Mesothelial cell of epicardium (in vitro differentiated cells): ENCODE data around the gene GMDS. TPM values are rescaled to one million over a fixed set of nuclear protein-coding genes. Genes with fewer than 3 reads are reported as not detected.

Experiments used
- DNase-seq, 2 experiments: peaks; one replicate each; pipeline ENCODE4 v3.0.0; 2021; ENCODE audit warnings: low spot score in 2 of 2; ENCODE audit not compliant: unreplicated experiment in 2 of 2
- H3K27ac Mint-ChIP-seq: 2 replicates; pipeline ENCODE4 v1.8.0; 2021; ENCODE audit warnings: mixed read lengths
- H3K27me3 Mint-ChIP-seq: 2 replicates; pipeline ENCODE4 v1.8.0; 2021; ENCODE audit warnings: low read depth, mixed read lengths
- H3K36me3 Mint-ChIP-seq: 2 replicates; pipeline ENCODE4 v1.8.0; 2021; ENCODE audit warnings: mixed read lengths
- H3K4me1 Mint-ChIP-seq: 2 replicates; pipeline ENCODE4 v1.8.0; 2021; ENCODE audit warnings: mixed read lengths
- H3K4me3 Mint-ChIP-seq: 2 replicates; pipeline ENCODE4 v1.8.0; 2021; ENCODE audit warnings: mild to moderate bottlenecking, moderate library complexity, mixed read lengths
- H3K9me3 Mint-ChIP-seq: 2 replicates; pipeline ENCODE4 v1.8.0; 2021; ENCODE audit warnings: mixed read lengths
- total RNA-seq: library from RNA; stranded (reverse); gene quantifications from 3 replicates; pipeline ENCODE4 v1.2.1, GENCODE V29; 2021
- TF ChIP-seq, protein P1 (sequence below): fragments of 200-600 bp; sonication (generic); IDR thresholded peaks from one replicate; pipeline ENCODE4 v1.5.0; 2021; ENCODE audit warnings: antibody characterized with exemption; ENCODE audit not compliant: unreplicated experiment

GMDS gene
- total RNA-seq, 1 donor from 2014 or later, result 39.9 TPM

DNA sequence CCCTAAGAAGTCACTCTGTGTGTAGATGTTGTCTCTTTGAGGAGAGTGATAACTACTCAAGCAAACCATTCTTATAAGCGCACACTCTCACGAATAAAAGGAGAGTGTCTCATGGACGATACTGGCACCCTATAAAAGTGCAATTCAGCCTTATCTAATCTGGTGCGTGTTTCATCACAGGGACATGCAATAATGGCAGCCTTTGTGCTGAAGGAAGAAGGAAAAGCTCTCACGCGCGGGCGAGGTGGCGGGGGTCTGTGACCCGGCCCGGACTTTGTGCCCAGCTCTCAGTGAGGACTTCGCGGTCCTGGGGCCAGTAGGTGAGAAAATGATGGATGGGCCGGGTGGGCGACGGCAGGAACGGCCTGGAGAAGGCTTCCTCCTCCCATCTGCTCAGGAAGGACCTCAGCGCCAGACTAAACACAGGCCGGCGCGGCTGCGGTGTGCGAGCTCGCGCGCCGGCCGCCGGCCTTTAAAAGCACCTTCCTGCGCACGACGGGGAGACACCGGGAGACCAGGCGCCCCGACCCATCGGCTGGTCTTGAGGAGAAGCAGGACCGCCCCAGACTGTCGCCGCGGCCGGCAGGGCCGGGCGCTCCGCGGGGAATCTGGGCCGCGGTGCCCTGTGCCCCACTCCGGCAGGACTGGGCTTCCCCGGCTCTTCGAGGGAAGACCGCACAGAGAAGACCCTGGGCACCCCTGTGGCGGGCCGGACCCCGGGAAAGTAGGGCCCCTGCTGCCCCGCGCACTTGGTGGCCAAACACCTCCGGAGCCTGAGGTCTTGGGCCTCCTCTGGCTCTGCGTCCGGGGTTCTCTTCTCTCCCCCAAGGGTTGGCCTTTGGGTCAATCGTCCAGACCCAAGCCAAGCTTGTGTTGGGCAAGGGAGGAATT is 644.0 kb downstream of the GMDS start:
- H3K27ac Mint-ChIP-seq, result no peak overlapping the region
- peaks cover 58% of the 10 kb centered on the region for H3K27me3 Mint-ChIP-seq
- TF ChIP-seq, protein P1, sequence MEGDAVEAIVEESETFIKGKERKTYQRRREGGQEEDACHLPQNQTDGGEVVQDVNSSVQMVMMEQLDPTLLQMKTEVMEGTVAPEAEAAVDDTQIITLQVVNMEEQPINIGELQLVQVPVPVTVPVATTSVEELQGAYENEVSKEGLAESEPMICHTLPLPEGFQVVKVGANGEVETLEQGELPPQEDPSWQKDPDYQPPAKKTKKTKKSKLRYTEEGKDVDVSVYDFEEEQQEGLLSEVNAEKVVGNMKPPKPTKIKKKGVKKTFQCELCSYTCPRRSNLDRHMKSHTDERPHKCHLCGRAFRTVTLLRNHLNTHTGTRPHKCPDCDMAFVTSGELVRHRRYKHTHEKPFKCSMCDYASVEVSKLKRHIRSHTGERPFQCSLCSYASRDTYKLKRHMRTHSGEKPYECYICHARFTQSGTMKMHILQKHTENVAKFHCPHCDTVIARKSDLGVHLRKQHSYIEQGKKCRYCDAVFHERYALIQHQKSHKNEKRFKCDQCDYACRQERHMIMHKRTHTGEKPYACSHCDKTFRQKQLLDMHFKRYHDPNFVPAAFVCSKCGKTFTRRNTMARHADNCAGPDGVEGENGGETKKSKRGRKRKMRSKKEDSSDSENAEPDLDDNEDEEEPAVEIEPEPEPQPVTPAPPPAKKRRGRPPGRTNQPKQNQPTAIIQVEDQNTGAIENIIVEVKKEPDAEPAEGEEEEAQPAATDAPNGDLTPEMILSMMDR, result no peak
- no peak overlapping the region for H3K4me3 Mint-ChIP-seq
- DNase-seq, result no peak
- no peaks in the 10 kb centered on the region for H3K36me3 Mint-ChIP-seq
- H3K4me1 Mint-ChIP-seq, result peaks cover 30% of the 10 kb centered on the region
- H3K9me3 Mint-ChIP-seq, result no peaks in the 10 kb centered on the region

DNA sequence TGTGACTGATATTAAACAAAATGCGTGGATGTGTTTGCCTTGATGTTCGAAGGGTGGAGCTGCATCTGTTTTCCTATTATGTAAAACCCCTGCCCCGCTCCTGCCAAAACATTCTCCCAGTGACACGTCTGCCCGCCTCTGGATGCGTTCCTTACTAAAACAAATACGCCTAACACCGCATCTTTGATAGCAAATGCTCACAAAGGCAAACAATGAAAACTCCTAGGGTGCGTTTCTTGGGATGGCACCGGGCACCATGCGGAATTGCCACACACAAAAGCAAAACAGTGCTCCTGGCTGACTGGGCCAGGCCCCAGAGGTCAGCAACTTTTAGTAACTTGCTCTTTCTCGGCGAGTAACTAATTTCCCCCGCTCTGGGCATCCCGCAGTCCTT is 644.6 kb downstream of the GMDS start:
- H3K27me3 Mint-ChIP-seq, result peaks cover 57% of the 10 kb centered on the region
- no peaks in the 10 kb centered on the region for H3K9me3 Mint-ChIP-seq
- no peaks in the 10 kb centered on the region for H3K36me3 Mint-ChIP-seq
- H3K4me3 Mint-ChIP-seq, result no peak overlapping the region
- TF ChIP-seq, protein P1, result no peak
- peaks cover 29% of the 10 kb centered on the region for H3K4me1 Mint-ChIP-seq
- H3K27ac Mint-ChIP-seq, result no peak overlapping the region
- DNase-seq, result no peak

DNA sequence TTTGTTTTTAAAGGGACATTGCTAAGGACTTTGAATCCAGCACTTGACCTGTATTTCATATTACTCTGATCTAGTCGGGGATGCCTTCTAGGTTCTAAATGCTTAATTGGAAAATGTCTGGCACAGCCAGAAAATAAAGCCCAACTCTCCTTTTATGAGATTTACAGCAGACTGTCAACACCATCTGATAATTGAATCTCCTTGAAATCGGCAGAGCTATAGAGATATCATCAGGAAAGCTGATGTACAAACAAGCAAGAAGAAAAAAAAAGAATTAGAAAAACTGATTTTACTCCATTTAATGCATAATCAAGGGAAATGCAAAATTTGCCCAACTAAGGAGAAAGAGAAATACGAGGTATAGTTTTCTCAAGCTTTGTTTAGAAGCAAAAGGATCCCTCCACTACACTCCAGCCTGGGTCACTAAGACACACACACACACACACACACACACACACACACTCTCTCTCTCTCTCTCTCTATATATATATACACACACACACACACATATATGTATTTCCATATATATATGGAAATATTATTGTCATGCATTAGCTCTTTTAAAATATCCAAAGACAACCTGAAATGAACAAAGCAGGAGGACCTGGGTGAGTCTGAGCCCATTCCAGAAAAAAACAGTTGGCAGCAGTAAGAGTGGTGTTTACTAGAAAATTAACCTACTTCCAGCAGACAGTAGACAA is 645.2 kb downstream of the GMDS start:
- H3K4me3 Mint-ChIP-seq, result no peak overlapping the region

DNA sequence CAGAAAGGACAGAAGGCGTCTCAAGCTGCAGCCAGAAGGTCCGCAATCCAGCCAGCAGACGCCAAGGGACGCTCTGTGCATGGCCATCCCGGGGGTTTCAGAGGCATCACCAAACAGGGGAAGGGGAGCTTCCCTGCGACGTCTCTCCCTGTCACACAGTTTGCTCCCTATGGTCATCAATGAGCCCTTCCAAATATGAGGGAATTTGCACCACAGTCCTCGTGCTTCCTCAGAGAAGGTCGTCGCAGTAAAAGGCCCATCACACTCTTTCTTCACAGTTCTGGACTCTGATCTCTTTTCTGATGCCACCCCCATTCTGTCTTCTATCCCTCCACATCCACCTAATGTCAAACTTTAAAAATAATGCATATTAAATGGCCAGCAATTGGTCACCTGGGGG is 645.9 kb downstream of the GMDS start:
- H3K4me1 Mint-ChIP-seq, result peaks cover 25% of the 10 kb centered on the region
- H3K4me3 Mint-ChIP-seq, result no peak overlapping the region
- DNase-seq, result no peak
- no peak overlapping the region for H3K27ac Mint-ChIP-seq
- H3K9me3 Mint-ChIP-seq, result no peaks in the 10 kb centered on the region
- H3K27me3 Mint-ChIP-seq, result peaks cover 60% of the 10 kb centered on the region
- TF ChIP-seq, protein P1, result no peak
- H3K36me3 Mint-ChIP-seq, result no peaks in the 10 kb centered on the region

More for the DNA sequence above, 645.2 kb downstream of the GMDS start:
- Mint-ChIP-seq H3K36me3 (no peaks in the 10 kb centered on the region), H3K27ac (no peak overlapping the region), H3K9me3 (no peaks in the 10 kb centered on the region), H3K27me3 (peaks cover 55% of the 10 kb centered on the region), H3K4me1 (peaks cover 25% of the 10 kb centered on the region)
- TF ChIP-seq, protein P1, result no peak
- no peak for DNase-seq

DNA sequence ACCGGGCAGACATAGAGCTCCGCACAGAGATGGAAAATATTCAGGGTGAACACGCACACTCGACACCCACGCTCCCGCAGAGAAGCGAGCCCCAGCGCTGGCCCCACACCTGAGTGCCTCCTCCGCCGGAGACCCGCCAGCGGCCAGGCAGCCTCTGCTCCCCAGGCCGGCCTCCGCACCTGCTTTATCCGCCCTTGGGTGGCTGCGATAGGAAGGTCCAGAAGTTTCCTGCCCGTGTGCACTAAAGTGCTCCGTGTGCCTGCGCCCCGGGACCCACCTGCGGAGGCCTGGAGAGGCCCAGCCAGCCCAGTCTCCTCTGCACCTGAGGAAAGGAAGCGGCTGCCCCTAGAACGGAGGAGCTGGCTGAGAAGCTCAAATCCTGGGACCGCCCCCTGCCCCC is 646.5 kb downstream of the GMDS start:
- H3K4me3 Mint-ChIP-seq, result no peak overlapping the region
- peaks cover 25% of the 10 kb centered on the region for H3K4me1 Mint-ChIP-seq
- TF ChIP-seq, protein P1, result no peak
- DNase-seq, result no peak
- H3K9me3 Mint-ChIP-seq, result no peaks in the 10 kb centered on the region
- H3K27me3 Mint-ChIP-seq, result peaks cover 62% of the 10 kb centered on the region
- no peaks in the 10 kb centered on the region for H3K36me3 Mint-ChIP-seq
- H3K27ac Mint-ChIP-seq, result no peak overlapping the region
